Activated CD4-positive, CD25-positive, alpha-beta regulatory T cell treated with anti-CD3 and anti-CD28 coated beads, Interleukin-2, amount 50 U/mL, for 72 hours (primary cell): ENCODE data around the gene TXNRD2.
"Not testable (repeated sequence)": the region's sequence is repeated elsewhere in the genome, so short reads cannot be mapped to it uniquely, and the experiment has no call there.

Experiments used
- DNase-seq: peaks from one replicate; pipeline ENCODE4 v3.0.0; 2021

The TXNRD2 gene

DNA sequence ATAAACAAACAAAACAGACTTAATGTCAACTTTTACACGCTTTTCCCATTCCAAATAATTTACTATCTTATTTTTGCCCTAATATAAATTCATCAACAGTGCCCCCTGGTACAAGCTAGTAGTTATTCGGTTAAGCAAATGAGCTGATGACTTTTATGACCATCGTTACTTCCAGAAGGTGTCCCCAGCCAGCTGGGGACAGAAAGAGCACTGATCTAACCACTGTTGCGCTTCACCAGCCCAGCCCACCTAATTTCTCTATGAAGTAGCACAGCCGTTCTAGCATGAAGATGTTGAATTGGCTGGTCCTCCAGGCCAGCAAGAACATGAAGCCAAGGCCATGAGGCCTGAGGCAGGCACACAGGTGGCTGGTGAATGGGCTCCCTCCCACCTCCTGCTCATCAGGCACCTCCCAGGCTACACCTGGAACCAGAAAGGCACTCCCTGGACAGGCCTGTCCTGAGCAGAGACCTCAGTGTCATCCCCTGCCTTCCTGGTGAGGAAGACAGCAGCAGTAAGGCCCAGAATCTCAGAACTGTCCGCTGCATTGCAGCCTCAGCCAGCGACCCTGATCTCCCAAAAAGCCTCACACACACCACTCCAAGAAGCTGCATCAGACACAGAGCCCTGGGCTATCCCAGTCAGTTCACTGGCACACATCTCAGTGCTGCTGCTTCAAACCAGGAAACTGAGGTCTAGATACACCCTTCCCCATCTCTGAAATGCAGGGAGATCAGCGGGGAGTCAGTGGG, 99.8 kb downstream of the TXNRD2 start:
- no peak for DNase-seq

DNA sequence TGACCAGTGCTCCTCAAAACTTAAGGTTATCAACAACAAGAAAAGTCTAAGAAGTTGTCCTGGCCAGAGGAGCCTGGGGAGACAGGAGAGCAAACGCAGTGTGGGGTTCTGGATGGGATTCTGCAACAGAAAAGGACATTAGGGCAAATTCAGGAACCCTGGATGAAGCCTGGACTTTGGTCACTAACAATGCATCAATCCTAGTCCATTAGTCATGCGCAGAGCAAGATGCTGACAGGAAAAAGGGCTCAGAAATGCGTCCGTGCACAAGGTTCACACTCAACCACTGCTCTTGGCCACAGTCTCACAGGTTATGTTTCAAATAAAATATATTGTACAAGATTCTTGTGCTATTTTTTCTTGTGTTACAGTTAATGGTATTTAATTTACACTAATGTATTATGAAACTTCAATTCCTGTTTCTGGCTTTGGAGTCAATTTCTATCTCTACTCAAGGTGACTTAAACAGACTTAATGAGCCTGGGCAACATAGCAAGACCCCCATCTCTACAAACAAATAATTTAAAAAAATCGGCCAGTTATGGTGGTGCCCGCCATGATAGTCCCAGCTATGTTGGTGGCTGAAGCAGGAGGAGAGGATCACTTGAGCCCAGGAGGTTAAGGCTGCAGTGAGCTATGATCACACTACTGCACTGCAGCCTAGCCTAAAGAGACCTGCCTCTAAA, 100.5 kb downstream of the TXNRD2 start:
- no peak for DNase-seq

GRCh38 chr22:19840059-19840458, 101.6 kb downstream of the TXNRD2 start:
- no peak for DNase-seq

DNA sequence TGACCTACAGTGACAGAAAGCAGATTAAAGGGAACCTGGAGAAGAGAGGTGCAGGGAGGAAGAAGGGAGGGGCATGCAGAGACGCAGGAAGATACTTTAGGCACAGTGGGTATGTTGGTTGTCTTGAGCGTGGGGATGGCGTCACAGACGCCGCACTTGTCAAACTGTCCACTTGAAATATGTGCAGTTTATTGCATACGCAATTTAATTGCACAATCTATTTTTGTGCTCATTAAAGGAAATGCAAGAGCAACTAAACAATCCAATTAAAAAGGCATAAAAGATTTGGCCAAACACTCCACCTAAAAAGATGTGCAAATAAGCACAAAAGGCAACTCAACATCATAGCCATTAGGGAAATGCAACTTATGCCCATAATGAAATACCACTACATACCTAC, 103.7 kb downstream of the TXNRD2 start:
- no peak for DNase-seq

GRCh38 chr22:19836512-19836911, 105.1 kb downstream of the TXNRD2 start:
- no peak for DNase-seq

DNA sequence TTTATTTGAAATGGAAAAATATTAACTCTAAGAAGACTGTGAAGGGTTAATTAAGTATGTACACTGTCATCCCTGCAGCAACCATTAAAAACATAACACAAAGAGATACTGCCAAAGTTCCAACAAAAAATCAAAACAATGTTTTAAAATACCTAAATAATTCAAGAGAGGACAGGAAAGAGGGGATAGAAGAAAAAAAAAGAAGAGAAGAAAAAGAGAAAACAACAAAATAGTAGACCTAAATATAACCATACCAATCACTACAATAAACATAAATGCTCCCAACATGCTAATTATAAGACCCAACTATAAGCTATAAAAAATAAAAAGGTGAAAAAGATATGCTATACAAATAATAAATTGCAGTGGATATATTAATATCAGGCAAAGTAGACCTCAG, 107.0 kb downstream of the TXNRD2 start:
- DNase-seq, result no peak

GRCh38 chr22:19833327-19833726, 108.3 kb downstream of the TXNRD2 start:
- DNase-seq, result not testable (repeated sequence)

DNA sequence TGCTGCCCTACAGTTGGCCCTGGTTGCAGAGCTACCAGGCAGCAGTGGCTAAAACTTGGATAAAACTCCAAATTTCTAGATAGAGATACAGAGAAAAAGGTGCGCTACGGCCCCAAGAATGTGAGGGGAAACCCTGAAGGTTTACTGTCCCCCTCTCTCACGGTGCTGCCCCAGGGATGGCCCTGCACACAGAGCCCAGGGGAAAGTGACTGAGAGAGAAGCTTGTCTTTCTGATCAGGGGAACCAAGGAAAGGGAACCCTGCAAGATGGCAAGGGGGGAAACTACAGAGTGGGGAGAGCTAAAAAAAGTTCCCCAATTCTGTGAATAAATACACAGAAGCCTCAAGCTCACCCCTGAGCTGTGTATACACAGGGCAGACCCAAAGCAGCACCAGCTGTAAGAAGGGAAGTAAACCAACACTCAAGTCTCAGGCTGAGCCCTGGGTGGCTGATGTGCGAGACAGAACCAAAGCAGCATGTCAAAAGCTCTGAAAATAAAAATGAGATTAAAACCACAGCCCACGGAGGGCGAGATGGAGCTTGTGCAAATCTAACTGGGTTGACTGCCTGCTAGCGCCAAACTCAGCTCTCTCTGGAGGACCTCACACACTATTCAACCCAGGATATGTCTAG, 109.0 kb downstream of the TXNRD2 start:
- no peak for DNase-seq

GRCh38 chr22:19831979-19832378, 109.6 kb downstream of the TXNRD2 start:
- DNase-seq, result not testable (repeated sequence)

- DNase-seq, result no peak
Measured at GRCh38 chr22:19831016-19831415, 110.6 kb downstream of the TXNRD2 start.

DNA sequence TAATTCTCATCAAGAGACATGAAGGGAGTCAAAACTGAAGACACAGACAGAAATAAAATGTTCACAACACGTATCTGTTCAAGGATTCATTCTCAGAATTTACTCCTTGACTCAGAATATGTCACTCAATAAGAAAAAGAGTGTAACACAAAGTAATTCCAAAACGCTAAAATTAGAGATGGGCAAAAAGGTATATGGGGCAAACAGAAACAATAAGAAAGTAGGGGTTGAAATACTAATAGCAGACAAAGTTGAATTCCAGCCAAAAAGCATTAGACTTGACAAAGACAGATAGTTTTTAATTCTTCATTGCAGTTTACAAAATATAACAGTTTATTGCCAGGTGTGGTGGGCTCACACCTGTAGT, 113.6 kb downstream of the TXNRD2 start:
- DNase-seq, result no peak

DNA sequence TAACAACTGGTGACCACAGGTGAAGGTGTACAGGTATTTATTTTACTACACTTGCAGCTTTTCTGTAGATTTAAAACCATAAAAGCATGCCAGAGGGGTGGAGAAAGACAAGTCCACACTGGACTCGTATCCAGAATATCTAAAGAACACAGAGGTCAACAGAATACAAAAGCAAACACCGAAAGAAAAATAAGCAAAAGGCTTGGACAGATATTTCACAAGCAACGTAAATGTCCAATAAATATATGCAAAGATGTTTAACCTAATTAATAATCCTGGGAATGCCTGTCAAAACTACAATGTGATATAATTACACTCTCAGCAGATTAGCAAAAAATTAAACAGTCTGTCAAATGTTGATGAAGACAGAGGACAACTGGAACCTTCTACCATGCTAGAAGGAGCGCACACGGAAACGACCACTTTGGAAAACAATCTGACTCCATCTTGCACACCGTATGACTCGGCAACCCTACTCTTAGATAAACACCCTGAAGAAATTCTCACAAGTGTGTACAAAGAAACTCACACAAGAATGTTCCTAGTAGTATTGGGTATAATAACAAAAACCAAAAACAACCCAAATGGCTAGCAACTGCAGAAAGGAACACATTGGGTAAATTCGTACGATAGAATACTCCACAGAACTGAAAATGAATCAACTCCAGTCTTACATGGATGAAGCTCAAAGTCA, 114.1 kb downstream of the TXNRD2 start:
- no peak for DNase-seq

DNA sequence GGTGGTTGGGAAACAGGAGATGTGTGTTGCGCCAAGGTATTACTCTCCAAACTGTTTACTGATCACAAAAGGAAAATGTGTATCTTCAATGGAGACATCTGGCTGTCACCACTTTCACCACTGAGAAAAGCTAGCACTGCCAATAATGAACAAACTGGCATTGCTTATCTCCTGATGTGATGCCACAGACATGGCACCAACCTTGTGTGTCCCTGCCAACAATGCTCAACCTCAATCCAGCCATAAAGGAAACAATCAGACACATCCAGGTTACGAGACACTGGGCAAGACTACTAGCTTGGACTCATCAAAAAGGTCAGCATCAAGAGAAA, 115.0 kb downstream of the TXNRD2 start:
- no peak for DNase-seq

- DNase-seq, result no peak
Measured at GRCh38 chr22:19825904-19826618, 115.6 kb downstream of the TXNRD2 start.
